HCT116 (cell line): Measurements from ENCODE around the gene PUSL1. TPM values are rescaled to one million over a fixed set of nuclear protein-coding genes. Genes with fewer than 3 reads are reported as not detected.

Source experiments
- ATAC-seq: fragments of 200-7000 bp; cut with Tn5 transposase; 2 replicates; pipeline ENCODE4 v1.9.1; 2020; ENCODE audit warnings: mild to moderate bottlenecking, moderate library complexity
- BruUV-seq: library from RNA; stranded (reverse); fragments of 400-500 nt; replicated peaks from 2 replicates; lab custom pipeline; 2021; lab: Mats Ljungman, UMichigan
- CTCF ChIA-PET: fragments of 300-600 bp; sonication (Branson Sonifier 250); formaldehyde crosslinking; loops from one replicate; lab custom pipeline; 2021; ENCODE audit warnings: antibody characterized with exemption; lab: Charles Lee
- POLR2A ChIA-PET: fragments of 300-600, 350-600 bp; sonication (Branson Sonifier 250); formaldehyde crosslinking; loops from one replicate; lab custom pipeline; 2021; ENCODE audit warnings: antibody characterized with exemption; lab: Charles Lee
- RAD21 ChIA-PET, 2 experiments: fragments of 300-600 bp; sonication (Branson Sonifier 250); formaldehyde crosslinking; loops; one replicate each; lab custom pipeline; 2023; ENCODE audit warnings: low total read pairs in 2 of 2; ENCODE audit not compliant: uncharacterized antibody in 2 of 2, unreplicated experiment in 2 of 2, low non-redundant PET in 1 of 2; lab: Charles Lee
- DNase-seq: peaks from one replicate; pipeline ENCODE4 v3.0.0-alpha.2; 2010; ENCODE audit warnings: low read depth, low spot score
- H2AFZ ChIP-seq: fragments of 200-600 bp; shearing (Covaris generic), sonication (generic); 2 replicates; pipeline ENCODE4 v1.6.1; 2017; ENCODE audit warnings: low read depth, mixed run types, mixed read lengths, antibody characterized with exemption, low read length; ENCODE audit not compliant: poor library complexity, severe bottlenecking
- H3K27ac ChIP-seq: 2 replicates; pipeline ENCODE4 v1.5.1; 2012; ENCODE audit warnings: low read depth, low read length
- H3K27me3 ChIP-seq: fragments of 200-600 bp; sonication (generic); 2 replicates; pipeline ENCODE4 v1.6.1; 2016; ENCODE audit warnings: mixed run types, low read length, mixed read lengths; ENCODE audit not compliant: insufficient read depth
- H3K36me3 ChIP-seq, 2 experiments: fragments of 200-500 bp in 1 of 2; fragments of 200-600 bp in 1 of 2; sonication (Bioruptor generic) in 1 of 2; sonication (generic) in 1 of 2; 2 replicates each; pipeline versions ENCODE4 v1.5.1 to v1.6.1; 2014 to 2016; ENCODE audit warnings: low read length in 2 of 2, inconsistent platforms in 1 of 2, mixed read lengths in 1 of 2, mixed run types in 1 of 2; ENCODE audit not compliant: insufficient read depth in 2 of 2, control insufficient read depth in 1 of 2
- H3K4me1 ChIP-seq, 2 experiments: fragments of 200-600 bp in 1 of 2; sonication (generic) in 1 of 2; 2 replicates each; pipeline versions ENCODE4 v1.5.1 to v1.6.1; 2012 to 2017; ENCODE audit warnings: low read length in 2 of 2, inconsistent platforms in 1 of 2, mild to moderate bottlenecking in 1 of 2, mixed read lengths in 1 of 2, mixed run types in 1 of 2, moderate library complexity in 1 of 2; ENCODE audit not compliant: insufficient read depth in 2 of 2, control insufficient read depth in 1 of 2
- H3K4me2 ChIP-seq: fragments of 200-600 bp; sonication (generic); 2 replicates; pipeline ENCODE4 v1.6.1; 2017; ENCODE audit warnings: mixed run types, low read length, mixed read lengths
- H3K4me3 ChIP-seq, 2 experiments: fragments of 200-600 bp in 1 of 2; sonication (generic) in 1 of 2; replicated peaks in 1 of 2; 2 replicates each; pipeline ENCODE4 v1.5.1; 2011 to 2016; ENCODE audit warnings: low read length in 2 of 2, control low read depth in 1 of 2, low read depth in 1 of 2, mild to moderate bottlenecking in 1 of 2, mixed read lengths in 1 of 2, mixed run types in 1 of 2
- H3K79me2 ChIP-seq: fragments of 200-600 bp; sonication (generic); 2 replicates; pipeline ENCODE4 v1.6.1; 2017; ENCODE audit warnings: mild to moderate bottlenecking, mixed run types, low read length, moderate library complexity, mixed read lengths; ENCODE audit not compliant: insufficient read depth
- H3K9ac ChIP-seq: fragments of 200-600 bp; sonication (generic); 2 replicates; pipeline ENCODE4 v1.6.1; 2016; ENCODE audit warnings: low read length, mixed read lengths
- H3K9me2 ChIP-seq: fragments of 200-600 bp; sonication (generic), shearing (Covaris generic); 2 replicates; pipeline ENCODE4 v1.6.1; 2017; ENCODE audit warnings: mixed run types, mild to moderate bottlenecking, moderate library complexity; ENCODE audit not compliant: insufficient read depth
- H3K9me3 ChIP-seq, 2 experiments: fragments of 200-500 bp in 1 of 2; fragments of 200-600 bp in 1 of 2; sonication (Bioruptor generic) in 1 of 2; sonication (generic) in 1 of 2; 2 replicates each; pipeline ENCODE4 v1.6.1; 2014 to 2017; ENCODE audit warnings: low read length in 2 of 2, mixed read lengths in 2 of 2, inconsistent platforms in 1 of 2, low read depth in 1 of 2, mild to moderate bottlenecking in 1 of 2, mixed run types in 1 of 2, moderate library complexity in 1 of 2; ENCODE audit not compliant: control insufficient read depth in 1 of 2, insufficient read depth in 1 of 2
- H4K20me1 ChIP-seq: fragments of 200-600 bp; sonication (generic), shearing (Covaris generic); 2 replicates; pipeline ENCODE4 v1.6.1; 2017; ENCODE audit warnings: mixed run types, mild to moderate bottlenecking, moderate library complexity; ENCODE audit not compliant: insufficient read depth
- EGR1 ChIP-seq: IDR thresholded peaks from 2 replicates; pipeline ENCODE4 v1.6.1; 2012; ENCODE audit warnings: low read depth
- ELF1 ChIP-seq: IDR thresholded peaks from 2 replicates; pipeline ENCODE4 v1.6.1; 2012; ENCODE audit warnings: low read depth, borderline replicate concordance
- EZH2 ChIP-seq: fragments of 200-600 bp; sonication (generic); IDR thresholded peaks from 2 replicates; pipeline ENCODE4 v1.6.1; 2017; ENCODE audit warnings: antibody characterized with exemption, mixed run types
- POLR2A ChIP-seq: IDR thresholded peaks from 2 replicates; pipeline ENCODE4 v1.7.0; 2011; ENCODE audit warnings: borderline replicate concordance; ENCODE audit not compliant: insufficient read depth, insufficient read length; ENCODE audit errors: extremely low read depth
- RAD21 ChIP-seq: IDR thresholded peaks from 2 replicates; pipeline ENCODE4 v1.6.1; 2012; ENCODE audit warnings: low read depth, mild to moderate bottlenecking
- SIN3A ChIP-seq: IDR thresholded peaks from 2 replicates; pipeline ENCODE4 v1.6.1; 2012; ENCODE audit warnings: low read depth
- YY1 ChIP-seq: IDR thresholded peaks from 2 replicates; pipeline ENCODE4 v1.6.1; 2011; ENCODE audit warnings: low read length, low read depth, moderate library complexity, mild to moderate bottlenecking; ENCODE audit not compliant: insufficient replicate concordance; ENCODE audit errors: extremely low read depth
- ZNF274 ChIP-seq: fragments of 200-500 bp; sonication (Bioruptor generic); IDR thresholded peaks from 2 replicates; pipeline ENCODE4 v1.6.1; 2014; ENCODE audit warnings: mild to moderate bottlenecking, low read depth, low read length, inconsistent platforms
- intact Hi-C: fragments of 100-400 bp; cut with micrococcal nuclease; formaldehyde crosslinking; loops from 2 replicates; pipeline ENCODE4 v1.10.0; 2022
- total RNA-seq: library from RNA; stranded (reverse); gene quantifications from one replicate; pipeline ENCODE4 v1.2.1, GENCODE V29; 2021; ENCODE audit not compliant: unreplicated experiment
- TF ChIP-seq, protein P1 (sequence below): IDR thresholded peaks from 2 replicates; pipeline ENCODE4 v1.6.1; 2011; ENCODE audit warnings: mild to moderate bottlenecking, low read length, moderate library complexity; ENCODE audit not compliant: insufficient replicate concordance; ENCODE audit errors: extremely low read depth

The PUSL1 gene
- total RNA-seq, 1 experiment from 2014 or later: 47.2 TPM

DNA sequence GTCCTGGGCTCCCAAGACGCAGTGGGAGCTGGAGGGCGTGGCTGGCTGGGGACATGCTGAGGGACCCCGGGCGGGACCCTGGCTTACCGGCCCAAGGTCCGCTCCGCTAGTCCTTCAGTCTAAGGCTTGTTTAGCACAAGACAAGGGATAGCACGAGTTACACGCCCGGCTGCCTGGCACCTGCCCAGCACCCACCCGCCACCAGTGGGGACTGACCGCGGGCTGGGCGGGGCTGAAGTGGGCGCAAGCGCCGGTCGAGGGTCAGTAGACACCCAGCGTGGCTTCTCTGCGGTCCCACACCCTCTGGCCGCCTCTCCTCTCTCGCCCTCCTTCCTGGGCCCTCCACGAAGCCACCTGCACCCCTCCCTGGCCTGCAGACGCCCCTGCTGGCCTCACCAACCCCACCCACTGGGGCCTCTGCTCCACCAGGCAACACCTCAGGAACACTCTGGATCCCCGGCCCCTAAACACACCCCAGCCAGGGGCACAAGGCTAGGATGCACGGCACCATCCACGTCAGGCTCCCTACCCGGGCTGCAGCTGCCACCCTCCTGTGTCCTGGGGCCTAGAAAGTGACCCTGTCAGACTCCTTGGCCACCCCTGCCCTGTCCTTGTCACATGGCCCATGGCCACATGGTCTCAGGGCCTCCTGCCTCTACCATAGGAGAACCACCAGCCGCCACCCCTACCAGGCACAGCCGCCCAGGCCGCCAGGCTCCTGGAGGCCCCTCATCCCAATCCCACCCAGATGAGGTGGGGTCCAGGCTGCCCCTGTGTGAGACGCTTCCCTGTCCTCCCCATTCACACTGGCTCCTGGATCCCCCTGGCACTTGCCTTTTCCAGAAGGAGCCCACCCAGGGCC is 28.8 kb downstream of the PUSL1 start:
- no peak for TF ChIP-seq ELF1
- TF ChIP-seq ZNF274: no peak
- TF ChIP-seq YY1: no peak
- no peak for TF ChIP-seq SIN3A
- TF ChIP-seq EZH2: no peak
- no peak for TF ChIP-seq RAD21
- TF ChIP-seq, protein P1, sequence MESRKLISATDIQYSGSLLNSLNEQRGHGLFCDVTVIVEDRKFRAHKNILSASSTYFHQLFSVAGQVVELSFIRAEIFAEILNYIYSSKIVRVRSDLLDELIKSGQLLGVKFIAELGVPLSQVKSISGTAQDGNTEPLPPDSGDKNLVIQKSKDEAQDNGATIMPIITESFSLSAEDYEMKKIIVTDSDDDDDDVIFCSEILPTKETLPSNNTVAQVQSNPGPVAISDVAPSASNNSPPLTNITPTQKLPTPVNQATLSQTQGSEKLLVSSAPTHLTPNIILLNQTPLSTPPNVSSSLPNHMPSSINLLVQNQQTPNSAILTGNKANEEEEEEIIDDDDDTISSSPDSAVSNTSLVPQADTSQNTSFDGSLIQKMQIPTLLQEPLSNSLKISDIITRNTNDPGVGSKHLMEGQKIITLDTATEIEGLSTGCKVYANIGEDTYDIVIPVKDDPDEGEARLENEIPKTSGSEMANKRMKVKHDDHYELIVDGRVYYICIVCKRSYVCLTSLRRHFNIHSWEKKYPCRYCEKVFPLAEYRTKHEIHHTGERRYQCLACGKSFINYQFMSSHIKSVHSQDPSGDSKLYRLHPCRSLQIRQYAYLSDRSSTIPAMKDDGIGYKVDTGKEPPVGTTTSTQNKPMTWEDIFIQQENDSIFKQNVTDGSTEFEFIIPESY: no peak
- TF ChIP-seq POLR2A: no peak
- TF ChIP-seq EGR1: no peak
- Histone ChIP-seq H3K79me2 (peaks cover 25% of the 10 kb centered on the region; the same call in 1 of the 2 replicates), H3K27ac (peak overlapping the region; percentile 54), H3K9ac (no peak overlapping the region), H3K4me1 (peaks cover 4 to 36% of the 10 kb centered on the region in 2 experiments; a peak in 3 of 4 replicates), H2AFZ (no peak overlapping the region), H3K4me2 (peak overlapping the region; percentile 33; the same call in 1 of the 2 replicates), H3K4me3 (no peak overlapping the region), H4K20me1 (peaks cover 4% of the 10 kb centered on the region; the same call in 1 of the 2 replicates), H3K27me3 (no peaks in the 10 kb centered on the region), H3K36me3 (peaks cover 7 to 40% of the 10 kb centered on the region in 2 experiments; a peak in 3 of 4 replicates), H3K9me2 (no peaks in the 10 kb centered on the region), H3K9me3 (no peaks in the 10 kb centered on the region)
- intact Hi-C loops: no loop called here
- no TSS peak for BruUV-seq
- RAD21 ChIA-PET: no interaction called here
- DNase-seq: no peak
- CTCF ChIA-PET: no interaction called here
- no peak for ATAC-seq
- POLR2A ChIA-PET: interaction anchor here (1.4 kb wide), 1 partner anchor 11 kb away, joined by 4 read pairs; no protein-coding TSS in a partner anchor
